ENCODE results near the gene CAVIN2.

CAVIN2 gene

GRCh38 chr2:191863988-191864387, 17.1 kb upstream of the CAVIN2 start:
- DNase-seq = no peak

GRCh38 chr2:191862156-191862775, 15.4 kb upstream of the CAVIN2 start:
- DNase-seq = no peak

DNA sequence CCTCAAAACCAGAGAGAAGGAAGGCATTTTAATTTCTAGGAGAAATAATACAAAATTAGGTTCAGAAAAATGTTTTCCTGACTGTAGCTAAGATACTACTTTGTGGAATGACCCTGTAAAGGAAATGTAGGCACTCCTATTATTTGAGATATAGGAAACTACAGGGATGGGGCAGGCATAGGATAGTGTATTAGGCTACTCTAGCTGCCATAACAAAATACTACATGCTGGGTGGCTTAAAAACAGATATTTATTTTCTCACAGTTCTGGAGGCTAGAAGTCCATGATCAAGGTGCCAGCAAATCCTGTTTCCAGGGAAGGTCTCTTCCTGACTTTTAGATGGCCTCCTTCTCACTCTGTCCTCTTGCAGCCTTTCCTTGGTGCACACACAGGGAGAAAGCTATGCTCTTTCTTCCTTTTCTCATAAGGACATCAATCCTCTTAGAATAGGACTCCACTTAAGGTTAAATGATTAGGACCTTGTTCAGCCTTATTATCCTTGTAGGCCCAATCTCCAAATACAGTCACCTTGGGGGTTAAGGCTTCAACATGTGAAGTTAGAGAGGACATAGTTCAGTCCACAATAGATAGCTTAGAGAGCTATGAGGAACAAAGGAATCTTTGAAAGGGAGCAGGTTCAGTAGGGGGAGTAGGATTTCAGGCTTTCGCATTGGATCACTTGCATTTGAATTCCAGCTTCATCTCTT, 14.0 kb upstream of the CAVIN2 start:
- no peak for DNase-seq

DNA sequence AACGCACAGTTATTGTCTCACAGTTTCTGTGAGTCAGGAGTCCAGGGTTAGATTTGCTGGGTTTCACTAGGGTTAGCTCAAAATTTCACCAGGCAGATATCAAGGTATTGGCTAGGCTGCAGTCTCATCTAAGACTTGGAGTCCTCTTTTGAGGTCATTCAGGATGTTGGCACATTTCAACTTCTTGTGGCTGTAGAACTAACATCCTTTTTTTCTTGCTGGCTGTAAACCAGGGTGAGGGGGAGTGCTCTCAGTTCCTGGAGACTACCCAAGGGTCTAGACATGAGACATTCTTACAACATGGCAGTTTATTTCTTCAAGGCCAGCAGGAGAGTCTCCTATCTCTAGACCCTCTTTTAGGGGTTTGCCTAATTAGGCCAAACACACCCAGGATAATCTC, 12.8 kb upstream of the CAVIN2 start:
- DNase-seq = no peak

- no peak for DNase-seq
Measured at GRCh38 chr2:191857886-191858285, 11.0 kb upstream of the CAVIN2 start.

GRCh38 chr2:191857259-191857805, 10.4 kb upstream of the CAVIN2 start:
- no peak for DNase-seq

DNA sequence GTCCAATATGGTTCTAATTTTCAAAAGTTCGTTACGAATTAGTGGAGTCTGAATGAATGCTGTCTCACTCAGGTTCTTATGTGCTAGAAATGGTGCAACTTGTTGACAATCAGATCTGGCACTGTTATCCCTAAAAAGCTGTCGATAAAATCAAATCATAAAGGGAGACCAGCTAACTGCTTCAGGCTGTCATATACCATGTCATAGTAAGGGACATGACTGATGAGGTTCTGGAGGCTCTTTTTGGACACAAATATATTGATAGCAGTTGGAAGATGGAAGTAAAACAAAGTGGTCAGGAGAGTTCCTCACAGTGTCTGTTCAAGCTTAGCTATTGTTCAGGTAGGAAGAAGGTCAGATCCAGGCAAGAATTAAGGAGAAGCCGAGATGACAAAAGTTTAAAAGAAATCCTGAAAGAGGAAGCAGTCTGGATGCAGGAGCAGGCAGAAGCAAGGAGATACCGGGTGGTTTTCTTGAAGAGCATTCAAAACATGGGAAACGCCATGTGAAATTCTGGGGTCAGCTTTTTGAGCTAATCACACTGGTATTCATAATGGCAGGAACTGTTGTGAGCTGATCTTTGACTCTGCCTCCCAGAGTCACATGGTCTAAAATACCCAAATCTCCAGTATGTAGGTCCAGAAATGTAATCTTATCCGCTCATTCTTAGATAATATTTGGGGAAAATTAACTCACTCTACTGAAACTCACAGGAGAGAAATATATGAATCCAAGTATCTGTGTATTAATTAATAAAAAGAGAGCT, 9.4 kb upstream of the CAVIN2 start:
- DNase-seq = no peak

GRCh38 chr2:191855382-191855781, 8.5 kb upstream of the CAVIN2 start:
- no peak for DNase-seq

DNA sequence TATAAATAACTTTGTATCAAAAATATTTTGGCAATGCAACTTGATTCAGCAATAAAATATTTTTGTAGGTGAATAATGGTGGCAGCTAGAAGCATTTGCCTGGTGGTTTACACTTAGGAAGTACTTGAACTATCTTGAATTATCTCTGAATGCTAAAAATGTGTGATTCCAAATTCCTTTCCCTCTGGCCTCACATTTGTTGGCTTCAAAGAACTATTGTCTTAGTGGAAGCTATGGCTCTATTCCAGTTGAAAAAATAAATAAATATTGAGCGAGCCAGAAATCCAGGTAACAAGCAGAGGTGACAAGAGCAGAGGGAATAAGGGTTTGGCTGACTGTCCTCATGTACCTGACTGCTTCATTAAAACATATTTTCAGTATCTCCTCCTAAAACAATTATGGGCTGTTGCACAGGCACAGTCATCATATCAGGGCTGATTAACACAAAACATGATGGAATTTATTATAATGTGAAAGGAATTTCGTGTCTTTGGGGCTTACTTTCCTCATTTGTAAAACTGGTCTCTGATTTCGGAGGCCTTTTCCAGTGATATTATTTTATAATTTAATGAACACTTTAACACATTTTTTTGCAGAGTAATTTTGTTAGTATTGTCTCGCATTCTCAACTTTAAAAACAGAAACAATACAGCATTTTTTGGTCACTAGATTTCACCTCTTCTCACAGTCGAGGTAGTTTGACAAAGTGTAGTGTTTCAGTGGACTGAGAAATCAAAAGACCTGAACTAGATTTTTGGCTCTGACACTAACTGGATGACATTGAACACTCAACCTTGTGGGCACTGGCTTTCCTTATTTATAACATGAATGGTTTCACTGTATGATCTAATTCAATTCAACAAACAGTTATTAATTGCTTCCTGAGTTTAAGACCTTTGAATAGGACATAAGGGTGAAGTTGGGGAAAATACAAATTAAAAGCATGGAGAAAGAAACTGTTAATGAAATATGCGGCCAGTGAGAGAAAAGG, 7.8 kb upstream of the CAVIN2 start:
- no peak for DNase-seq

GRCh38 chr2:191853843-191854242, 7.0 kb upstream of the CAVIN2 start:
- no peak for DNase-seq

- DNase-seq = no peak
Measured at GRCh38 chr2:191851158-191851557, 4.3 kb upstream of the CAVIN2 start.

DNA sequence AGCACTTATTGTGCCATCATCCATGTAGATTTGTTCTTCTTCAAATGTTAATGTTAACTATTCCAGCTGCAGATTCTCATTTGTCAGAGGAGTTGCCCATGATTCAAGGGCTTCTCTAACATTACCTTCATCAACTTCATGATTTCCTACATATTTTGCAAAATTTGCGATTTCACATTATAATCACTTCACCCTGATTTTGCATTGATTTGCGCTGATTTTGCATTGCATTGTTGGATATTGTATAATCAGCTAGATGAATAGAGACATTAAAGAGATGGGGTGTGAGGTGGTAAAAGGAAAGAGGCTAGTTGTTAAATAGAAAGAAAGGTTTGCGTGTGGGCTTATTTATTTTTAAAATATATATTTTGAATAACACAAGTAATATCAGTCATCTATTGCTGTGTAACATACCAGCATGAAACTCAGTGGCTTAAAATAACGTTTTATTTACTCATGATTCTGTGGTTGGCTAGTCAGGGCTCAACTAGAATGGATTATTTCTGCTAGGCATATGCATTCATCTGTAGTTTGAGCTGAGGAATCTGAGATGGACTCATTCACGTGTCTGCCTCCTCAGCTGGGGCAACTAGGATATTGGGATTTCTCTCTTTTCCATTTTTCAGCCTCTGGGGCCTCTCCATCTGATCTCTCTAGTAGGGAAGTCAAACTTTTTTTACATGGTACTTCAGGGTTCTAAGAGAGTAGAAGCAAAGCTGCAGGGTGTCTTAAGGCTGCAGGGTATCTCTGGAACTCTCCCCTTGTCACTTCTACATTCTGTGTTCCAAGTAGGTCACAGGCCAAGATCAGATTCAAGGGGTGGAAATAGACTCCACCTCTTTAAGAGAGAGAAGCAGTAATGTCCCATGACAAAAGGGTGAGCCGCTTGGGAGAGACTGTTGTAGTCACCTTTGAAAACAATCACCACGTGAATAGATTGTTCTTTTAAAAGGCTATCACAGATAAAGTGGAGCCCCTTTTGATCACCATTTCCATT, 2.2 kb upstream of the CAVIN2 start:
- DNase-seq = no peak

DNA sequence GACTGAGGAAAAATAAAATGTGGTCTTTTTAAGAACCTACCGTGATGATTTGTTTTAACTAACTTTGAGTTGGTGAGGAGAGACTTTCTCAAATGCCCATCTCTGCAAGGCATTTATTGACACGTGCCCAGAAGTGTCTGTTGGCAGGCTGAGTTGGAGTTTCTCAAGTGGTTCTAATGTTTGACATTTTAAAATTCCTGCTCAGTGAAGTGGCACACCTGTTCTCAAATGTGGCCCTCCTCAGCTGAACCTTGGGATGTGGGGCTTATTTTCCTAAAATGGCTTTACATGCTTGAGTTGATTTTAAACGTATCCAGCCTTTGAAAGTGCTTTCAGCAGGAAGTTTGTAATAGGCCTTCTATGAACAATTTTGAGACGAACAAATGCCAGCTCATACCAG, 876 bp upstream of the CAVIN2 start:
- DNase-seq = no peak

GRCh38 chr2:191845876-191846514, 893 bp downstream of the CAVIN2 start:
- no peak for DNase-seq

GRCh38 chr2:191845248-191845715, 1.6 kb downstream of the CAVIN2 start:
- DNase-seq = no peak

DNA sequence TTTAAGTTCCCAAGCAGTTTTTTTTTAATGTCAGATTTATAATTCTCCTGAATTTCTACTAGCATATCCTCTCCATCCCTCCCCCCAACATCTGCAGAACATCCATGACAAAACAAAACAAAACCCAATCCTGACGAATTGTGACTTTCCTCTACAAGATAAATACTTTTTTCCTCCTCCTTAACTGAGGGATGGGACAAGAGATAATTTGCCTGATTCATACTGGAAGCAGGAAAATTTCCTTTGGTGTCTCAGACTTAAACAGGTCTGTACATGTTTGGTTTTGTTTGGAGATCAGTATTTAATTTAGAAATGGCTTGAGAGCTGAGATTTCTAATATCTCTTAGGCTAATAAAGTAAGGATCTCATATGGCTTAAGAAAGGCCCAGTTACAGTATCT, 2.2 kb downstream of the CAVIN2 start:
- DNase-seq = no peak

DNA sequence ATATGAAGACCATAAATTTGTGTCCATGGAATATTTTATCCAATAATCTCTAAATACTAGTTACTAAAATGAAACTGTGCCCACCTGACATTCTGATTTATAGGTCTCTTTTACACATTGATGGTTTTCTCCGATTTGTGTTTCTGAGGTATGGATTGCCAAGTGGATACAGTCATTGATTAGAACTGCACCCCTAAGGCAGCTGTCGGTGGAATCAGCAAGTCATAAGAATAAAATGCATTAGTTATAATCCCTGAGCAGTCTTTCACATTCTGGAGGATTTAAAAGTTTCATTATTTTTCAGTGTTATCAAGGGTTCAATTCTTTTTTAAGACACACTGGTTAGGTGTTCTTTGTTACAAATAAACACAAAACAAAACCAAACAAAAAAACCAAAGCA, 6.0 kb downstream of the CAVIN2 start:
- DNase-seq = no peak

GRCh38 chr2:191839918-191840804, 6.7 kb downstream of the CAVIN2 start:
- no peak for DNase-seq

- DNase-seq = no peak
Measured at GRCh38 chr2:191838526-191838925, 8.4 kb downstream of the CAVIN2 start.
